HEK293 (cell line): ENCODE measurements around the gene USP36.

Experiments used
- OSR2 ChIP-seq: fragments of 450-650 bp; formaldehyde crosslinking; IDR thresholded peaks from 2 replicates; pipeline ENCODE4 v1.5.1; 2016; ENCODE audit warnings: missing biosample characterization, missing genetic modification characterization
- REST ChIP-seq: fragments of 450-650 bp; formaldehyde crosslinking; IDR thresholded peaks from 2 replicates; pipeline ENCODE4 v1.5.1; 2016; ENCODE audit warnings: missing biosample characterization, missing genetic modification characterization
- TSHZ1 ChIP-seq: fragments of 450-650 bp; formaldehyde crosslinking; IDR thresholded peaks from 2 replicates; pipeline ENCODE4 v1.5.1; 2016; ENCODE audit warnings: missing biosample characterization, missing genetic modification characterization, borderline replicate concordance
- ZBTB20 ChIP-seq: fragments of 450-650 bp; formaldehyde crosslinking; IDR thresholded peaks from 2 replicates; pipeline ENCODE4 v1.5.1; 2016; ENCODE audit warnings: missing biosample characterization, missing genetic modification characterization
- ZNF473 ChIP-seq: fragments of 450-650 bp; formaldehyde crosslinking; IDR thresholded peaks from 2 replicates; pipeline ENCODE4 v1.5.1; 2017; ENCODE audit warnings: missing biosample characterization, missing genetic modification characterization

GRCh38 chr17:78771758-78772382 lies 68.7 kb downstream of the USP36 start:
- TF ChIP-seq ZBTB20 (tag by site-specific recombination): no peak
- no peak for TF ChIP-seq REST
- no peak for TF ChIP-seq TSHZ1 (tag by site-specific recombination)
- no peak for TF ChIP-seq OSR2
- no peak for TF ChIP-seq ZNF473 (tag by site-specific recombination)
